ENCODE measurements around the gene ADK. TPM values are rescaled to one million over a fixed set of nuclear protein-coding genes. Genes with fewer than 3 reads are reported as not detected.
A peak's percentile ranks its signal among the peaks of the same experiment; 100 is the strongest.

The ADK gene
- total RNA-seq, 1 experiment from 2014 or later: 66.6 TPM

- Mint-ChIP-seq H3K27ac (ENCODE audit: unreplicated experiment) (no peak overlapping the region), H3K4me1 (ENCODE audit: low read depth, unreplicated experiment) (peaks cover 12% of the 10 kb centered on the region), H3K4me3 (ENCODE audit: low read depth, unreplicated experiment) (no peak overlapping the region), H3K9me3 (ENCODE audit: low read depth, unreplicated experiment) (no peaks in the 10 kb centered on the region), H3K36me3 (ENCODE audit: insufficient read depth, unreplicated experiment) (peaks cover 80% of the 10 kb centered on the region), H3K27me3 (ENCODE audit: unreplicated experiment) (no peaks in the 10 kb centered on the region)
- intact Hi-C loops (cut with micrococcal nuclease; ENCODE audit: unreplicated experiment): no loop called here
- CTCF ChIA-PET: no interaction called here
- no peak for DNase-seq
- TF ChIP-seq, protein P1, sequence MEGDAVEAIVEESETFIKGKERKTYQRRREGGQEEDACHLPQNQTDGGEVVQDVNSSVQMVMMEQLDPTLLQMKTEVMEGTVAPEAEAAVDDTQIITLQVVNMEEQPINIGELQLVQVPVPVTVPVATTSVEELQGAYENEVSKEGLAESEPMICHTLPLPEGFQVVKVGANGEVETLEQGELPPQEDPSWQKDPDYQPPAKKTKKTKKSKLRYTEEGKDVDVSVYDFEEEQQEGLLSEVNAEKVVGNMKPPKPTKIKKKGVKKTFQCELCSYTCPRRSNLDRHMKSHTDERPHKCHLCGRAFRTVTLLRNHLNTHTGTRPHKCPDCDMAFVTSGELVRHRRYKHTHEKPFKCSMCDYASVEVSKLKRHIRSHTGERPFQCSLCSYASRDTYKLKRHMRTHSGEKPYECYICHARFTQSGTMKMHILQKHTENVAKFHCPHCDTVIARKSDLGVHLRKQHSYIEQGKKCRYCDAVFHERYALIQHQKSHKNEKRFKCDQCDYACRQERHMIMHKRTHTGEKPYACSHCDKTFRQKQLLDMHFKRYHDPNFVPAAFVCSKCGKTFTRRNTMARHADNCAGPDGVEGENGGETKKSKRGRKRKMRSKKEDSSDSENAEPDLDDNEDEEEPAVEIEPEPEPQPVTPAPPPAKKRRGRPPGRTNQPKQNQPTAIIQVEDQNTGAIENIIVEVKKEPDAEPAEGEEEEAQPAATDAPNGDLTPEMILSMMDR (IDR thresholded peaks at IDR 0.05; ENCODE audit: unreplicated experiment): no peak
- no TSS peak for BruUV-seq (replicated peaks)
These were observed 30.1 kb upstream of the ADK start for GRCh38 chr10:74120911-74121310.

DNA sequence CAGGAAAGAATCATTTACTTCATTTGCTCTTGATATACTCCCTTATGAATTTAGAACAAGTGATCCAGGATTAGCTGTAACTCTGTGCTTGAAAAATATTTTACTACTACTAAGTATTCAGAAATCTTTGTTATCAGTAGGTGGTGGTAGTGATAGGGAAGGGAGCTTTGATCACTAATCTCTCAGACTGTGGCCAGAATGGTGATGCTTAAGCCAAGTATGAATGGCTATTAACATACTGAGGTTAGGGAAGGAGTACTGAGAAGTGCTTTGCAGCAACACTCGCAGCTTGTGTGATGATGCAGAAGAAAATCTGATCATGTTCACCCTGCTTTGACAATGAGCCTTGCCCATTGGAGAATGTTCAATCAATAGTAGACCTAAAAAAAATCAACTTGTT, 29.7 kb upstream of the ADK start:
- Mint-ChIP-seq H3K9me3 (ENCODE audit: low read depth, unreplicated experiment) (no peaks in the 10 kb centered on the region), H3K4me3 (ENCODE audit: low read depth, unreplicated experiment) (no peak overlapping the region), H3K27ac (ENCODE audit: unreplicated experiment) (no peak overlapping the region), H3K4me1 (ENCODE audit: low read depth, unreplicated experiment) (peaks cover 12% of the 10 kb centered on the region), H3K27me3 (ENCODE audit: unreplicated experiment) (no peaks in the 10 kb centered on the region), H3K36me3 (ENCODE audit: insufficient read depth, unreplicated experiment) (peaks cover 76% of the 10 kb centered on the region)
- TF ChIP-seq, protein P1 (IDR thresholded peaks at IDR 0.05; ENCODE audit: unreplicated experiment): no peak
- intact Hi-C loops (cut with micrococcal nuclease; ENCODE audit: unreplicated experiment): no loop called here
- DNase-seq: no peak
- CTCF ChIA-PET: no interaction called here
- BruUV-seq (replicated peaks): no TSS peak

DNA sequence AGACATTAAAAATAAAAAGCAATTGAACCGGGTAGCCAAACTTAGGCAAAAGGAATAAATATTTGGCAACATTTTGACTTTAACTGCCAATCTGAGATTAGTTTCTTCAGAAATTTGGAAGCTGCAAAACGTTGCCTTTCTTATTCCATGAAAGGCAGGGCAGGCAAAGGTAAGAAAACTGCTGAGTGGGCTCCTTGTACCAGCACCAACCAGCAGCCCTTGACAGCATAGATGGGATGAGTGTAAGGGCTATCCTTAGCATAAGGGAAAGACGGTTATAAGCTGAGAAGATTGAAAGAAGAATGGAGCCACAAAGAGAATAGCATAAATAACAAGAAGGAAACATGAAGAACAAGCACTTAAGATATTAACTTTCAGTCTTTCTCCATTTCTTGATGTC, 29.0 kb upstream of the ADK start:
- H3K4me1 Mint-ChIP-seq (ENCODE audit: low read depth, unreplicated experiment): peaks cover 12% of the 10 kb centered on the region
- no peaks in the 10 kb centered on the region for H3K27me3 Mint-ChIP-seq (ENCODE audit: unreplicated experiment)
- no peak overlapping the region for H3K4me3 Mint-ChIP-seq (ENCODE audit: low read depth, unreplicated experiment)
- H3K27ac Mint-ChIP-seq (ENCODE audit: unreplicated experiment): no peak overlapping the region
- H3K36me3 Mint-ChIP-seq (ENCODE audit: insufficient read depth, unreplicated experiment): peaks cover 71% of the 10 kb centered on the region
- CTCF ChIA-PET: no interaction called here
- no peaks in the 10 kb centered on the region for H3K9me3 Mint-ChIP-seq (ENCODE audit: low read depth, unreplicated experiment)
- intact Hi-C loops (cut with micrococcal nuclease; ENCODE audit: unreplicated experiment): no loop called here
- BruUV-seq (replicated peaks): no TSS peak
- TF ChIP-seq, protein P1 (IDR thresholded peaks at IDR 0.05; ENCODE audit: unreplicated experiment): no peak
- no peak for DNase-seq

- Mint-ChIP-seq H3K9me3 (ENCODE audit: low read depth, unreplicated experiment) (no peaks in the 10 kb centered on the region), H3K27ac (ENCODE audit: unreplicated experiment) (no peak overlapping the region), H3K4me1 (ENCODE audit: low read depth, unreplicated experiment) (peaks cover 12% of the 10 kb centered on the region), H3K36me3 (ENCODE audit: insufficient read depth, unreplicated experiment) (peaks cover 70% of the 10 kb centered on the region), H3K4me3 (ENCODE audit: low read depth, unreplicated experiment) (no peak overlapping the region), H3K27me3 (ENCODE audit: unreplicated experiment) (no peaks in the 10 kb centered on the region)
- intact Hi-C loops (cut with micrococcal nuclease; ENCODE audit: unreplicated experiment): no loop called here
- DNase-seq: no peak
- CTCF ChIA-PET: interaction anchor here (0.6 kb wide), 1 partner anchor 116 kb away, joined by 3 read pairs; no protein-coding TSS in a partner anchor
- TF ChIP-seq, protein P1 (IDR thresholded peaks at IDR 0.05; ENCODE audit: unreplicated experiment): no peak
- TSS peak; percentile 27 for BruUV-seq (replicated peaks)
These were observed 27.9 kb upstream of the ADK start for GRCh38 chr10:74123081-74123480.
